NCI-H226 (cell line): ENCODE results near the gene TENT5A.
"Not testable (repeated sequence)": the region's sequence is repeated elsewhere in the genome, so short reads cannot be mapped to it uniquely, and the experiment has no call there.

Experiments
- DNase-seq: peaks from one replicate; pipeline ENCODE4 v3.0.0-alpha.2; 2015

Gene TENT5A

DNA sequence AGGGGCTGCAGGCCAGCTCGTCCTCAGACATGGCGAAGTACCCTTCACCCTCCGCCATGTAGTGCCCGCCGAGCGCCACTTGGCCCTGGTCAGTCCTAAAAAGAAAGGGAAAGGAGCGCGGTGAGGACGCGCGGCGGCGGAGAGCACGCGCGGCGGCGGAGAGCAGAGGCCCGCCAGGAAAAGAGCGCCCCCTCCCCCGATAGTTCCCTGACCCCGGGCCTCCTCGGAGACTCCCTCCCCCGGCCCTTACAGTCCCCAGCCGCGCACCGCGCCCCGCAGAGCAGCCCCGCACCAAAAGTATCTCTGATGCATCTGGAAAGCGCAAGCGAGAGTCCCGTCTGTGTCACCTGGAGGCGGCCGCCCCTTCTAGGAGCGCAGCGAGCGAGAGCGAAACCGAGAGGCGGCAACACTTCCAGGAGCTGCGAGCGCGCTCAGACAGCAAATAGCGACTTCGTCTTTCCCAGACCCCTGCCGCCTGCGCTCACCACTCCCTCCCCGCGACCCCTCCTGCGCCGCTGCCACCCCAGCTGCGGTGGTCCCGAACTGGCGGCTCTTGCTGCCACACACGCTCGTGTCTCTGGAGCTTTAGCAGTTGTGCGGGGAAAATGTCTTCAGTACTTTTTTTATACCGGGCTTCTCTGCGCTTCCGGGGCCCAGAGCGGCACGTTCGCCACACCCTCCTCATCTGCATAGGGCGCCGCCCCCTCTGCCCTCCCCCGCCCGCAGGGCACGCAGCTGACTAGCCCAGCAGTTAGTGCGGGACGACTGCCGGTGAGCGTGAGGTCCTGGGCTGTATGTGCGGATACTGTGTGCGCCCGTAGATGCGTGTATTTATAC, at the start of gene TENT5A:
TSS of gene TENT5A (minus strand) at position 598 of the 837 bp plus-strand sequence. CDS start at position 58, 540 bp downstream.
- peak; percentile 89 for DNase-seq

DNA sequence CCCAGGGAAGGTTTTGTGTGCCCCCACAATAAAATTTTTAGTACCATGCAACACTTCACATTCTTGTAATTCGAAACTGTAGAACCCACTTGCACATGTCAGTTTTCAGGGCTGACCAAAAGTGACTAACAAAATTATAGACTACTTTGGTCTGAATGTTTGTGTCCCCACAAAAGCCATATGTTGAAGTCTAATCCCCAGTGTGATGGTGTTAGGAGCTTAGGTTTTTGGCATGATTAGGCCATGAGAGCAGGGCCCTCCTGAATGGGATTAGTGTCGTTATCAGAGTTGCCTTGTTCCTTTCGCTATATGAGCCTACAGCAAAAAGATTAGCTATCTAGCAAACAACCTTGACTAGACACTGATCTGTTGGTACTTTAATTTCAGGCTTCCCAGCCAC, 49.0 kb upstream of the TENT5A start:
- DNase-seq = no peak

DNA sequence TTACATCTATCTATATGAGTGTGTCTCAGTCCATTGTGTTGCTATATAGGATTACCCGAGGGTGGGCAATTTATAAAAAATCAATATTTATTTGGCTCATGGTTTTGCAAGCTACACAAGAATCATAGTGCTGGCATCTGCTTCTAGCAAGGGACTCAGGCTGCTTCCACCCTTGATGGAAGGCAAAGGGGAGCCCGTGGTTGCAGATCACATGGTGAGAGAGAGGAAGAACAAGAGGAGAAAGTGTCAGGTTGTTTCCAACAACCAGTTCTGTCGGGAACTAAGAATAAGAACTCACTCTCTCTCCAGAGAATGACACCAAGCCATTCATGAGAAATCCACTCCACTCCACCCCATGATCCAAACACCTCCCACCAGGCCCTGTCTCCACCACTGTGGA, 48.2 kb upstream of the TENT5A start:
- no peak for DNase-seq

DNA sequence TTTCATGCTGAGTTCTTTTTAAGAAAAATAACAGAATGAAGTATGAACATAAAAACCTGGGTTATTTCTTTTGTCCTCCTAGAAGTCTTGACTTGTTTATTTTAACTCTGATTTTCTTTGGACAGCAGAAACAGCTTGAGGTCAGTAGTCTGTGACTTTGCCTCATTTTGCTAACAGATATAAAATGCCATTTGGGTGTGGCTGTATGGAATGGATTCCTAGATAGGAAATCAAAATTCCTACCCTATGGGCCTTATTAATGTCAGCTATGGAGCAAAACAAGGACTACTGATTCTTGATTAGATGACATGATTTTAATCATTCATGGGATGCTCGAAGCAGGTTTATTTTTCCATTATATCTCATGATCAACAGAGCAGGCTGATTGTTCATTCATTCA, 46.8 kb upstream of the TENT5A start:
- DNase-seq = no peak

DNA sequence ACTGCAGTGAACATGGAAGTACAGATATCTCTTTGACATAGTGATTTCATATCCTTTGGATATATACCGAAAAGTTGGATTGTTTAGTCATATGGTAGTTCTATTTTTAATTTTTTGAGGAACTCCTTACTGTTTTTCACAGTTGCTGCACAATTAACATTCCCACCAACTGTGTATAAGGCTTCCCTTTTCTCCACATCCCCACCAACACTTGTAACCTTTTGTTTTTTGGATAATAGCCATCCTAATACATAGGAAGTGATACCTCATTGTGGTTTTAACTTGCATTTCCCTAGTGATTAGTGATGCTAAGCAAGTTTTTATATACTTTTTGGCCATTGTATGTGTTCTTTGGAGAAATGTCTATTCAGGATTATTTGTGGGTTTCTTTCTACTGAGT, 45.1 kb upstream of the TENT5A start:
- DNase-seq = no peak

DNA sequence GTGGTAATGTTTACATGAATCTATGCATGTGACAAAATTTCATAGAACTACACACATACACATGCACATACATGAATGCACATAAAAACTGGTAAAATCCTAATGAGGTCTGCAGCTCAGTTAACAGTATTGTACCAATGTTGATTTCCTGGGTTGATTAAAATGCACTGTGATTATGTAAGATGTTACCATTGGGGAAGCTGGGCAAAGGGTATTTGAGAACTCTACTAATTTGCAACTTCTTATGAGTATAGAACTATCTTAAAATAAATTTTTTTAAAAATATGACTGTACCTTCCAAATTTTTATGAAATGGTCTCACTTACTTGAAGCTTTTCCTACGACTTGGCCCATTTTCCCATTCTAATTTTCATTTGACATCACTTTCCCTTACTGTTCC, 43.4 kb upstream of the TENT5A start:
- no peak for DNase-seq

DNA sequence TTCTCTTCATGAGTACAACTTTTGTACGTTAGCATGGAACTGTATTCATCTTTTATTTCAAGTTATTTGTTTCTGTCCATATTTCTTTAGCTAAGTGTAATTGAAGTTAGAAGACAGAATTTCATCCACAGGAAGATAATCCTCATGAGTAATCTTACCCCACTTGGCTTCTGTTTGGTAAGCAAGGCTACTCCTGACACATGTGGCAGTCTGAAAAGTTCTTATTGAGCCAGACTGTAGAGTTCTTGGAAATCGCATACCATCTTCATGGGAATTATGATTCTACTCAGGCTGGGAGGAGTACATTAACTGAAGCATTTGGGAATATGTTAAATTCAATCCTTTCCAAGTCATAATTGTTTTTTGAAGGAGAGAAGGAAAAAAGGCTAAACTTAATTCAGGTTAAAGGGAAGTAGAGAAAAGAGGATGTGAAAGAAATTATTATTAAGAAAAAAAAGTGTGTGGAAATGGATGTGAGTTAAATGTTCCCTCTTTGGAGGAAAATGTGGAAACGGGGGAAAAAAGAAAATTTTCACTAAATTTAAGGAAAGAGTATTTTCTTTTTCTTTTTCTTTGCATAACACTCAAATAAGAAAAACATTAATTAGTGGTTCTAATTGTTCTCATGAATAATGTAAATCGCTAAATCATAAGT, 41.5 kb upstream of the TENT5A start:
- peak; percentile 30 for DNase-seq

DNA sequence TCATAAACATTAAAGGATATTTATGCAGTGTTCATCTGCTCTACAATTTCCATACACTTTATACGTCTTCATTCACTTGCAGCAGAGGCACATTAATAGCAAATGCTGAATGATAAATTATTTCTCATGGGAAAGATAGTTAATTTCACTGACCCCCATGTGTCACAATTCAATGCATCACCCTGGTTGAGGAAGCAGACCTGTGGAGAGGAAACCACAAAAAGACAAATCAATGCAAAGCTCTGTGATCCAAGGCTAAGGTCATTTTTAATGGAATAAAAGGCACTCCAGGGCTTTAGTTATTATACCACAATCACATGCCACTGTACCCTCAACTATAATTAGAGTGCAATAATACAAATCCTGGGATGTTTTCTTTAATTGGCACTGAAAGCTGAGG, 40.3 kb upstream of the TENT5A start:
- no peak for DNase-seq

DNA sequence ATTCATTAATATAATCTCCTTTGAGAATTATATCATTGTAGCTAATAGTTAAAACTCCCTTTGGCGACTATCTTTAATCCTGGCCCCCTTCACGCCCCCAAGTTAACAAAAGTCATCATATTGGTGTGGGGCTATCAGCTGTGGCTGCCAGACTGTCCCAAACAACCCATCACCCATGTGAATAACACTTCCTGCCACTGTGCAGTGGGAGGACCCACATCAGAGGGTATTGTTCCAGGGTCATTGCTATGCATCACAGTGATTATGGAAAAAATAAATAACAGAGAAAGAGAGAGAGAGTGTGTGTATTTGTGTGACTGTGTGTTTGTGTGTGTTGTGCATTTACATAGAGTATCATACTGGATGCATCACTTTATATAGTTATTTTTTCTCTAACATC, 39.3 kb upstream of the TENT5A start:
- no peak for DNase-seq

DNA sequence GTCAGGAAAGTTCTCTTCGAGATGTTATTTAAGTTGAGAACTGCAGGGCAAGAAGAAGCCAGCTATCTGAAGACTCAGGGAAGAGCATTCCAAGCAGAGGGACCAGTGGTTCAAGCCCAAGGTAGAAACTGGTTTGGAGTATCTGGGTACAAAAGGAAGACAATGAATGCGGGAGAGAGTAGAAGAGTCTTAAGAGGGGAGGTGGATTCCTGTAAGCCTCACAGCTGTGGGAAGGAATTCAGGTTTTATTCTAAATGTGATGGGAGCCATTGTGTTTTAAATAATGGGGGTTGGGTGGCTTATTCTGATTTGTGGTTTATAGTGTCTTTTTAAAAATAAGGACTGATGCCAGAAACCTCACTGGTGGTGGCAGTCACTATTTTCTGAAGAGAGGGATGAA, 37.6 kb upstream of the TENT5A start:
- DNase-seq = no peak

DNA sequence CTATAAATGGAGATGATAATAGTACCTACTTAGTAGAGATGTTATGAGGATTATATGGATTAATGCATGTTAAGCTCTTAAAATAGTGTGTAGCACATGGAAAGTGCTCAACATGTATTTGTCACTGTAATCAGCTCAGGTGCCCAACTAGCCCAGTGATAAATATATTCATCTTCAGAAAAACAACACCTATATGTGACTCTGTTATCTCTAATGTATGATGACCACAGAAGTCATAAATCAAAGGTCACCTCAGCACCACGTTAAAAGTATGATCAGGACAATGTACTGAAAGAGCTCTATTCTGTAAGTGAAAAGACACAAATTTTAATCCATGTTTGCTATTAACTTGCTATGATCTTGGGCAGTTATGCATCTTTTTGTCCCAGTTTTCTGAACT, 36.8 kb upstream of the TENT5A start:
- DNase-seq = no peak

DNA sequence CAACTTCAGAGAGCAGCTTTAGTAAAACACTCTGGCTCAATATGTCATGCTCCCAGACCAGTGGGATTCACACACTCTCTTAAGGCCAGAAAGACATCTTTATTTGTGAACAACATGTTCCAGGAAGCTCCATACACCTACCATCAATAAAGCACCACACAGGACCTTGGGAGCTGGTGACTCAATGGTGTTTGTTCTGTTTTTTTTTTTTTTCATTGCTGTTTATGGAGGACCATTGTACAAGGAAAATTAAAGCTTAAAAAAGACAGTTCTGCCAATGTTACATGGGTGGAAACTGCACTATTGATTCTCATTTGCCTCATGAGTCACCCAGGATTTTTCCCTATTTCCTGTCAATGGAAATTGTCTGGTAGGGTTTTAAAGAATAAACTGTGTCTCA, 36.3 kb upstream of the TENT5A start:
- no peak for DNase-seq

DNA sequence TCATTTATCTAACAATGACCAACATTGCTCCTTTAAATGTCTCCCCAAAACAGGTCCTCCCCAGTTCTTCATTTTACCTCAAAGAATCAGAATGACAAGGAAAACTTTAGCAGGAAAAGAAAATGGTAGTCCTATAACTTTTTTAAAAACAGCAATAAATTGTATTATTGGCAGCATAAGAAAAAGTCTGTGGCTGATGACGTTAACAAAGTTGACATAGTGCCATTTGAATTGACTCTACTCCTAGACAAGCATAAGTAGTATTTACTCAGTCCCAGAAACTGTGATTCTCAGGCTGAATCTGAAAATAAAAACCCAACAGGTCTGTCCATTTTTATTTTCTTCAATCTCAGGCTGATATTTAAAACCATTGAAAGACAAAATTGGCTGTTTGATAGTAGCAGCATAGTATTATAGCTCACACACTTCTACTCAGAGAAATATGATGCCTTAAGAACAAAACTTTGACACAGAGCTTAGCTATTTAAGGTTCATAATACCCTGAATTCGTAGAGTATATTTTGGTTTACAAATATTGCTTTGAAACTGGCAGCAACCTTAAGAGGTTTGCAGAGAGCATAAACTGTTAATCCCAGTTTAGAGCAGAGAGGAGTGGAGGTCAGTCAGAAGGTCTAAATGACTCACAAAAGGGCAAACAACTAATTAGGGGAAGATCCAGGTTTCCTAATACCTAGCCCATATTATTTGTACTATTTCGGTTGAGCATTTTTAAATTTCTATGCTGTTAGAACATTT, 35.0 kb upstream of the TENT5A start:
- DNase-seq = no peak

DNA sequence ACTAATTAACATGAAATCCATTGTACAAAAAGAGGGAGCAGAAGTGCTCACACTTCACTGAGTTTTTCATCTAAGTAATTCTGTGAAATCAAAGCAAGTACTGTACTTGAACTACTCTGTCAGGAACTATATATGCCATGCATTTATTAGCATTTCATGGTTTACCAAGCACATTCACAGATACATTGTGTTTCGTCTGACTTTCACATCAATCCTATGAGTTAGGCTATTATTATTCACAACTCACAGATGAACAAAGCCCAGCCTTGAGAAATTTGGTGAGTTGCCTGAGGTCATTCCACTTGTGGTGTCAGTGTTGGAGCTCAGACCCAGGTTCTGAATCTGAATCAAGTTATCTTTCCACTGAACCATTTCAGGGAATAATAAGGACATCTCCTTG, 33.7 kb upstream of the TENT5A start:
- DNase-seq = no peak

DNA sequence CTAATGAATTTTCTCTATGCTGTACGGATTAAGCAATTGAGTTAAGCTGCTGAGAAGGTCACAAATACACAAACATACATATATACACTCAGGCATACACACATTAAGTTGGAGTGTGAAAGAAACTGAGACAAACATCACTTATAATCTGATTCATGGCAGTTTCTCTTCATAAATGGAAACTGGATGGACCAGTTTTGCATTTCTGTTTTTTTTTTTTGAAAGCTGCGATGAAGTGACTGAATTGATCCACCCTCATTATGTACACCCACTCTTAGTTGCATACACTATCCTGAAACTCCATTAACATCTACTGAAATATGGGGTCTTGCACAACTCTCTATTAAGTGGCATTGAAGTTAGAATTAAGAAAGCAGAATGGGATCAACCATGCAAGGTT, 32.9 kb upstream of the TENT5A start:
- no peak for DNase-seq

DNA sequence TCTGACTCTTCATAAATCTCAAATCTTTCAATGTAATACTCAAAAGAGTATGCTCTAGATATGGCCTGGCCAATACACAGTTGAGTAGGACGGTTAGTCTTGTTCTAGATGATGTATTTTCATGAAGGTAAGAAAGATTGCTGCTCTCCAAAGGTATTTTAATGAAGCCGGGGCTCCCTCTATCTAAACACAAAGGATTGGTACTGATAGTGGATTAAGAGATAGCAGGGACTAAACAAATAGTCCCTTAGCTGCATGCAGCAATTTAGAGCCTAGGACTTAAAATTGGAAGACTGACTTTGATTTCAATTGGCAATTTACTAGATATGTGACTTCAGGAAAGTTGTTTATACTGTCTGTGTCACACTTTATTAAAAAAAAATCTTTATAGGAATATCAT, 31.4 kb upstream of the TENT5A start:
- DNase-seq = no peak

DNA sequence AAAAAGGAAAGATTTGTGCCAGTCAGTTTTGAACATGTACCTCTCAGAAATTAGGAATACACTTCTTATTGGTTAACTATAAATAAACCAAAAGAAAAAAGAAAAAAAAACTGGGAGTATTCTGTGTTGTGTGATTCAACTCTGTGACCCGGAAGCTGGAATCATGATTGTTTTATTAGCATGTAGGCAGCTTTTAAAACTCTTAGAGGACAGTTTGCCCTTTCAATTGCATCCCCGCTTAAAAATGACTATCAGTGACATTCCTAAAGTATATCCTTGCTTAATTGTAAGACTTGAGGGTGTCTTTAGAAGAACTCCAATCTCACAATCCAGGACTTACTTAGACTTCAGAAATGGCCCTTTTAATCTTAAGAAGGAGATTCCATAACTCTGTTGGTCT, 29.1 kb upstream of the TENT5A start:
- DNase-seq = no peak

DNA sequence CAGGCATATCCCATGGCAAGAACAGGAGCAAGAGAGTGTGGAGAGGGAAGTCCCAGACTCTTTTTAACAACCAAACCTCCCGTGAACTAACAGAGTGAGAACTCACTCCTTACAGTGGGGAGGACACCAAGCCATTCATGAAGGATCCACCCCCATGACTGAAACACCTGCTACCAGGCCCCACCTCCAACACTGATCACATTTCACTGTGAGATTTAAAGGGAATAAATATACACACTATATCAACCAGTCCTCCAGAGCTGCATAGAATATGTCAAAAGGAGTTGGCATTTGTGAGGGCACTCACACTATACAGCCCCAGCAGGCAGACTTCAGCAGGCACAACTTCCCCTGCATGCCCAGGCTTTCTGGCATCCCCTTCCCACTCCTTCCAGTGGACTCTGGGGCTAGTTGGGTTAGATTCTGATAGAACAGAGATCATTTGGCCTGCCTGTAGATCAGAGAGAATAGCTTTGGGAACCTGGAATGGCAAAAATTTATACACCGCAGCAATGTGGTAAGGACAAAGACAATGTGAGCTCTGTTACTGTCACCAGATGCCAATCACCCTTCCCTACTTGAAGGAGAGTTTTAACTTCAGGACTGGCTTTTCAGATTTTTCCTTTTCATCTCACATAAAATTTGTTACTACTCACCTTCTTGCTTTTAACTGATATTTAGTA, 25.2 kb upstream of the TENT5A start:
- no peak for DNase-seq

DNA sequence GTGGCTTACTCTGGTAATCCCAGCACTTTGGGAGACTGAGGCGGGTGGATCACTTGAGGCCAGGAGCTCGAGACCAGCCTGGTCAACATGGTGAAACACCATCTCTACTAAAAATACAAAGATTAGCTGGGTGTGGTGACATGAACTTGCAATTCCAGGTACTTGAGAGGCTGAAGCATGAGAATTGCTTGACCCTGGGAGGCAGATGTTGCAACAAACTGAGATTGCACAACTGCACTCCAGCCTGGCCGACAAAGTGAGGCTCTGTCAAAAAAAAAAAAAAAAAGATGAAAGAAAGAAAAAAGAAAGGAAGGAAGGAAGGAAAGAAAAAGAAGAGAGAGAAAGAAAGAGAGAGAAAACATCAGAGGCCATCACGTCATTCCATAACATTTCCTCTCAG, 23.7 kb upstream of the TENT5A start:
- not testable (repeated sequence) for DNase-seq

DNA sequence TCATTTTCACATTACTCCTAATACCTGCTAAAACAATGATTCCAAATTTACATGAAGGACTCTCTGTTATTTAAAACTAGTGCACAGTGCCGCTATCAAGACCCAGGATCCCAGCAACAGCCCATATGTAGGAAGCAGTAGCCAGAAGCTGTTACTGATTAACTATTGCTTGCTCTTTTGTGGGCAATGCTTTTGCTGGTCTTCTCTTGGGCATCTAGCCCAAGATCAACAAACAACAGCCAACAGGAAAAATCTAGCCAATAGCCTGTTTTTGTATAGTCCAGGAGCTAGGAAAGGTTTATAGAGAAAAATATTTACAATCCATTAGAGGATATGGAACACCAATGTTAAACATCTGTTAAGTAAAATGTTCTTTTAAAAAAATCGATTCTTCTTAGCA, 22.1 kb upstream of the TENT5A start:
- no peak for DNase-seq

DNA sequence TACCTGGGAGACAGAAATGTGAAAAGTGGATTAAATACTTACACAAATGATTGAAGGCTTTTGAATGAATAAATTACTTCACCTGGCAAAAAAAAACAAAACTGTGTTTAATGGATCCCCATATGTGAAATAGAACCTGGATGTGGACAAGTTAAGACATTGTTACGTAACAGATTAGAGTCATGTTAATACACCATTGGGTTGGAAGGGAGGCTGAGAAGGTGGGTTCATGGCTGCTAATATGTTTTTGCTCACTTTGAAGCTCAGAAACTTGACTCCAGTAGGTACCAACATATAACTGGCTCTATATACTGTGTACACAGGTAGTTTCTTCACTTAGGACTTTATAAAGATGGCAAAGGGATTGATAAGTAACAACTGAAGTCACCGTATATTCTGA, 21.4 kb upstream of the TENT5A start:
- no peak for DNase-seq

DNA sequence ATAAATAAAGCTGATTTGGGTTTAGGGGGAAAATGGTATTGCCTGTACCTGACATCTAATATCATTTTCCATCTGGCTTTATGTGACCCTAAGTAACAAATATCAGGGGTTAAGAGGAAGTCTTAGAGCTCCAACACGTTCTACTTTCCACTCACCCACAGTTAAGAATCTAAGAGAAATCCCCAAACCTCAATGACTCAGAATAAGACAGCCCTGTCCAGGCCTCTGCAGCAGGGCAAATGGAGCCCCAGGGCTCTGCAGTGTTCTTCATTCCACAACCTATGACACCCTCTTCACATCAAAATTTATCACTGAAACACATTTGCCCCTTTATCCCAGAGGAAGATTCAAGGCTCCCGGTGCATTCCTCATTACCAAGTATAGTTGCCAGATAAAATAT, 20.3 kb upstream of the TENT5A start:
- DNase-seq = peak; percentile 83

DNA sequence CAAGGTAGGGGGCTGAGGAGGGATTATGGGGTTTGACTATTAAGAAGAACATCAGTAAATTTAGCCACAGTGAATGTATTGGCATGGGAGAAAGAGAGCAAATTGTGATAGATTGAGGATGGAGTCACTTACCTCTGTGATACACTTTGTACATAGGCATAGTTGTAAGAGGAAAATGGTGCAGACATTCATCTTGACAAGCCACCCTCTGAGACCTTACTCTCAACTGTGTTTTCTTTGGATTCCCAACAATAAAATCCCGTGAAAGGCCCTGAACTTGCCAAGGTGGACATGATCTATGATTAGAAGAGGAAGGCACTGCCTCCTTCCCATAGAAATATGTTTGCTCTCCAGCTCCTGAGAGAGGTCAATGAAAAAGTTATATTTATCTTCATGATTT, 18.6 kb upstream of the TENT5A start:
- DNase-seq = no peak
